OCI-LY7 (cell line): Measurements from ENCODE around the gene CD38.
"Not testable (repeated sequence)": the region's sequence is repeated elsewhere in the genome, so short reads cannot be mapped to it uniquely, and the experiment has no call there.

Experiments
- EZH2phosphoT487 ChIP-seq: fragments of 200-600 bp; sonication (generic); IDR thresholded peaks from 2 replicates; pipeline ENCODE4 v1.6.1; 2018; ENCODE audit warnings: low read depth, borderline replicate concordance, mild to moderate bottlenecking, mixed run types, antibody characterized with exemption, low read length, moderate library complexity, mixed read lengths
- TF ChIP-seq, protein P1 (sequence below): fragments of 200-600 bp; sonication (generic); conservative IDR thresholded peaks from 2 replicates; pipeline ENCODE4 v1.5.1; 2014; ENCODE audit warnings: mild to moderate bottlenecking, antibody characterized with exemption, low read length, moderate library complexity, mixed read lengths

DNA sequence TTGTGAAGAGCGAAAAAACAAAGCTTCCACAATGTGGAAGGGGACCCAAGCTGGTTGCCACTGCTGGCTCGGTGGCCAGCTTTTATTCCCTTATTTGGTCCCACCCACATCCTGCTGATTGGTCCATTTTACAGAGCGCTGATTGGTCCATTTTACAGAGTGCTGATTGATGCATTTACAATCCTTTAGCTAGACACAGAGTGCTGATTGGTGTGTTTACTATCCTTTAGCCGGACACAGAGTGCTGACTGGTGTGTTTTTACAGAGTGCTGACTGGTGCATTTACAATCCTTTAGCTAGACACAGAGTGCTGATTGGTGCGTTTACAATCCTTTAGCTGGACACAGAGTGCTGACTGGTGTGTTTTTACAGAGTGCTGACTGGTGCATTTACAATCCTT lies 45.1 kb upstream of the CD38 start:
- TF ChIP-seq, protein P1, sequence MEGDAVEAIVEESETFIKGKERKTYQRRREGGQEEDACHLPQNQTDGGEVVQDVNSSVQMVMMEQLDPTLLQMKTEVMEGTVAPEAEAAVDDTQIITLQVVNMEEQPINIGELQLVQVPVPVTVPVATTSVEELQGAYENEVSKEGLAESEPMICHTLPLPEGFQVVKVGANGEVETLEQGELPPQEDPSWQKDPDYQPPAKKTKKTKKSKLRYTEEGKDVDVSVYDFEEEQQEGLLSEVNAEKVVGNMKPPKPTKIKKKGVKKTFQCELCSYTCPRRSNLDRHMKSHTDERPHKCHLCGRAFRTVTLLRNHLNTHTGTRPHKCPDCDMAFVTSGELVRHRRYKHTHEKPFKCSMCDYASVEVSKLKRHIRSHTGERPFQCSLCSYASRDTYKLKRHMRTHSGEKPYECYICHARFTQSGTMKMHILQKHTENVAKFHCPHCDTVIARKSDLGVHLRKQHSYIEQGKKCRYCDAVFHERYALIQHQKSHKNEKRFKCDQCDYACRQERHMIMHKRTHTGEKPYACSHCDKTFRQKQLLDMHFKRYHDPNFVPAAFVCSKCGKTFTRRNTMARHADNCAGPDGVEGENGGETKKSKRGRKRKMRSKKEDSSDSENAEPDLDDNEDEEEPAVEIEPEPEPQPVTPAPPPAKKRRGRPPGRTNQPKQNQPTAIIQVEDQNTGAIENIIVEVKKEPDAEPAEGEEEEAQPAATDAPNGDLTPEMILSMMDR: not testable (repeated sequence)
- TF ChIP-seq EZH2phosphoT487: not testable (repeated sequence)
